Psoas muscle (tissue), 8 donors: ENCODE data around the gene SLC17A7. TPM values are rescaled to one million over a fixed set of nuclear protein-coding genes. Genes with fewer than 3 reads are reported as not detected.

Experiments
- ATAC-seq, 4 donors: fragments of 200-7000 bp; cut with Tn5 transposase; one replicate each; pipeline ENCODE4 v1.9.1; 2020; ENCODE audit warnings: moderate library complexity in 3 of 4, mild to moderate bottlenecking in 2 of 4
- DNase-seq, 2 donors: peaks; one replicate each; pipeline ENCODE4 v3.0.0-alpha.2; 2020
- H3K27ac ChIP-seq: fragments of 200-600 bp; one replicate; pipeline ENCODE4 v1.8.0; 2022
- H3K27me3 ChIP-seq, 3 donors: fragments of 200-600 bp in 1 of 3; one replicate each; pipeline versions ENCODE4 v1.6.1 to v1.8.0; 2013 to 2022; ENCODE audit warnings: low read length in 2 of 3, mild to moderate bottlenecking in 2 of 3, moderate library complexity in 1 of 3; ENCODE audit not compliant: insufficient read depth in 3 of 3
- H3K36me3 ChIP-seq, 2 donors: fragments of 200-600 bp in 1 of 2; one replicate each; pipeline versions ENCODE4 v1.6.1 to v1.8.0; 2013 to 2022; ENCODE audit warnings: low read depth in 1 of 2, mild to moderate bottlenecking in 1 of 2, moderate library complexity in 1 of 2; ENCODE audit not compliant: insufficient read depth in 1 of 2
- H3K4me1 ChIP-seq: fragments of 200-600 bp; one replicate; pipeline ENCODE4 v1.8.0; 2022
- H3K4me3 ChIP-seq: fragments of 200-600 bp; one replicate; pipeline ENCODE4 v1.8.0; 2022; ENCODE audit warnings: mild to moderate bottlenecking
- H3K9me3 ChIP-seq: fragments of 200-600 bp; one replicate; pipeline ENCODE4 v1.8.0; 2022
- WGBS, 3 donors: extraction: QIAGEN DNeasy Blood & Tissue Kit; methylation state at CpG; one replicate each; pipeline versions ENCODE4 v1.1.6 to v1.1.7; 2013; 5-methylcytosine and 5-hydroxymethylcytosine counted together
- intact Hi-C, 2 donors: fragments of 100-400 bp; cut with DNase I; formaldehyde crosslinking; loops; one replicate each; pipeline versions ENCODE4 v1.11.0 to v1.14.2; 2022
- polyA plus RNA-seq, 3 donors: library from polyadenylated mRNA; stranded (reverse); fragments of 200-250 nt; gene quantifications; one replicate each; pipeline ENCODE4 v1.2.3, GENCODE V29; 2013
- total RNA-seq, 4 donors: library from RNA; stranded (reverse); fragmentation: NEBNext Ultra II Directional in 2 of 4; extraction: Animal tissue kit (Norgen Biotek cat#: 25700) in 2 of 4; gene quantifications; one replicate each; pipeline versions ENCODE4 v1.2.1 to v1.2.4, GENCODE V29; 2021 to 2023
- TF ChIP-seq, protein P1 (sequence below): fragments of 200-600 bp; IDR thresholded peaks from one replicate; pipeline ENCODE4 v1.8.0; 2022; ENCODE audit warnings: antibody characterized with exemption
- donor health status: healthy with polysubstance abuse.
- donor health status: DM: no; HTN: no; CAD: no; lungs with moderate emphysema.
- donor health status: Bipolar disorder and iron deficiency.
- donor health status: healthy.
- donor health status: DM: yes; HTN: yes; CAD: no.
- donor health status: DM: no; HTN: no; CAD: no.
- donor health status: DM: no; HTN: no; CAD: no.
- donor health status: DM: yes; HTN: yes; CAD: no.

SLC17A7 gene
- total and polyA plus RNA-seq, 7 donors, result 0.42 to 1.8 (median 0.78) TPM

- Histone ChIP-seq H3K9me3 (no peaks in the 10 kb centered on the region), H3K4me3 (no peak overlapping the region), H3K36me3 (peaks cover 0 to 9% of the 10 kb centered on the region in 2 donors), H3K4me1 (peaks cover 5% of the 10 kb centered on the region), H3K27ac (peak overlapping the region; percentile 41), H3K27me3 (no peaks in the 10 kb centered on the region)
- WGBS, 3 donors, result 81 to 92% (median 91%) methylated on average over 5 of the region's 5 CpGs
- DNase-seq (no peak), ATAC-seq (no peak)
- TF ChIP-seq, protein P1, sequence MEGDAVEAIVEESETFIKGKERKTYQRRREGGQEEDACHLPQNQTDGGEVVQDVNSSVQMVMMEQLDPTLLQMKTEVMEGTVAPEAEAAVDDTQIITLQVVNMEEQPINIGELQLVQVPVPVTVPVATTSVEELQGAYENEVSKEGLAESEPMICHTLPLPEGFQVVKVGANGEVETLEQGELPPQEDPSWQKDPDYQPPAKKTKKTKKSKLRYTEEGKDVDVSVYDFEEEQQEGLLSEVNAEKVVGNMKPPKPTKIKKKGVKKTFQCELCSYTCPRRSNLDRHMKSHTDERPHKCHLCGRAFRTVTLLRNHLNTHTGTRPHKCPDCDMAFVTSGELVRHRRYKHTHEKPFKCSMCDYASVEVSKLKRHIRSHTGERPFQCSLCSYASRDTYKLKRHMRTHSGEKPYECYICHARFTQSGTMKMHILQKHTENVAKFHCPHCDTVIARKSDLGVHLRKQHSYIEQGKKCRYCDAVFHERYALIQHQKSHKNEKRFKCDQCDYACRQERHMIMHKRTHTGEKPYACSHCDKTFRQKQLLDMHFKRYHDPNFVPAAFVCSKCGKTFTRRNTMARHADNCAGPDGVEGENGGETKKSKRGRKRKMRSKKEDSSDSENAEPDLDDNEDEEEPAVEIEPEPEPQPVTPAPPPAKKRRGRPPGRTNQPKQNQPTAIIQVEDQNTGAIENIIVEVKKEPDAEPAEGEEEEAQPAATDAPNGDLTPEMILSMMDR, result no peak
- intact Hi-C loops, result no loop called here
Measured at GRCh38 chr19:49458567-49458903, 17.2 kb upstream of the SLC17A7 start.

GRCh38 chr19:49456326-49456725 is 15.0 kb upstream of the SLC17A7 start:
- no peak for ATAC-seq
- WGBS, 3 donors, result 56 to 70% (median 61%) methylated on average over 5 of the region's 5 CpGs
- TF ChIP-seq, protein P1, result no peak
- Histone ChIP-seq H3K36me3 (peaks cover 0 to 9% of the 10 kb centered on the region in 2 donors), H3K4me3 (no peak overlapping the region), H3K27ac (peak overlapping the region; percentile 43), H3K9me3 (no peaks in the 10 kb centered on the region), H3K27me3 (no peaks in the 10 kb centered on the region), H3K4me1 (peaks cover 5% of the 10 kb centered on the region)
- peak in 1 of 2 donors; percentile 56 for DNase-seq
- intact Hi-C loops, result no loop called here

DNA sequence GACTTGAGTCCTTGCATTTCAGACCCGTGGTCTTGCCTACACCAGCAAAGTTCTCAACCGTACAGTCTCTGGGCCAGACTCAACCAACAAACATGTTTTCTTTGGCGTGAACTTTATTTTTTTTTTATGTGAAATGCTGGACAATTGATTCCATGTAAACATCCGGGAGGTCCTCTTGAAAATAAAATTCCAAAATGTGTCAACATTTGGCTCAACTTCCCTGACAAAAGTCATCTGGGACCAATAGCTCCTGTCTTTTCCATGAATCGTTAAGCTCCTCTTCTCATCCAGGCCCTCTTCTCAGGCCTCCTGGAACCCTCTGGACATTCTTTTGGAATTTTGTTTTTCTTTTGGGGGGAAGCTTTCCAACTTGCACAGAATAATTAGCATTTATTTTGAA is 14.4 kb upstream of the SLC17A7 start:
- Histone ChIP-seq H3K27me3 (no peaks in the 10 kb centered on the region), H3K36me3 (peaks cover 0 to 9% of the 10 kb centered on the region in 2 donors), H3K27ac (peak overlapping the region; percentile 46), H3K4me3 (no peak overlapping the region), H3K9me3 (no peaks in the 10 kb centered on the region), H3K4me1 (peaks cover 5% of the 10 kb centered on the region)
- ATAC-seq (no peak), DNase-seq (no peak)
- intact Hi-C loops, result no loop called here
- 34 to 48% (median 44%) methylated on average over 5 of the region's 5 CpGs for WGBS, 3 donors
- TF ChIP-seq, protein P1, result no peak

DNA sequence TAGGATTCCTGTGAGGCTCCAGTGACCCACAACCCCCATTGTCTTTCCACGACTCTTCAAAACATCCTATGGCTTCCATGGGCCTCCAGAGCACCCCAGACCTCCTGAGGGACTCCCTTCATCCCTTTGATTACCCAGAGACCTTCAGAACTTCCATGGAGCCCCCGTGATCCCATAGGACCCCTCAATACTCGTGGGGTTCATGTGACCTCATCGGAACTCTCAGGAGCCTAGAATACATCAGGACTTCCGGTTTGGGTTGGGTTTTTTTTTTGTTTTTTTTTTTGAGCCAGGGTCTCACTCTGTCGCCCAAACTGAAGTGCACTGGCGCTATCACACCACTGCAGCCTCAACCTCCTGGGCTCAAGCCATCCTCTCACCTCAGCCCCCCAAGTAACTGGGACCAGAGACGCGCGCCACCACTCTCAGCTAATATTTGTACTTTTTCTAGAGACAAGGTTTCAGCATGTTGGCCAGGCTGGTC is 12.5 kb upstream of the SLC17A7 start:
- WGBS, 3 donors, result 37 to 42% (median 40%) methylated on average over 10 of the region's 10 CpGs
- peak overlapping the region; percentile 93 for H3K4me3 ChIP-seq
- peaks cover 11% of the 10 kb centered on the region for H3K4me1 ChIP-seq
- intact Hi-C loops, result loop anchor here in 1 of 2 donors (5.0 kb wide), 1 partner anchor 189 kb away; the partner anchor contains the start of genes RRAS and SCAF1
- H3K27me3 ChIP-seq, result no peaks in the 10 kb centered on the region
- H3K36me3 ChIP-seq, result peaks cover 0 to 12% of the 10 kb centered on the region in 2 donors
- DNase-seq (no peak), ATAC-seq (no peak)
- TF ChIP-seq, protein P1, result no peak
- peak overlapping the region; percentile 94 for H3K27ac ChIP-seq
- H3K9me3 ChIP-seq, result no peaks in the 10 kb centered on the region
